OCI-LY3 (cell line): ENCODE measurements around the gene MTCL1.

Experiments
- H2AFZ ChIP-seq: fragments of 200-600, 300-600 bp; shearing (Covaris generic); 2 replicates; pipeline ENCODE4 v1.6.0; 2014; ENCODE audit warnings: antibody characterized with exemption, low read depth, low read length
- H3K27ac ChIP-seq: fragments of 200-600, 300-600 bp; sonication (generic); 2 replicates; pipeline ENCODE4 v1.5.1; 2014; ENCODE audit warnings: mild to moderate bottlenecking, low read length, moderate library complexity, mixed read lengths
- H3K27me3 ChIP-seq: fragments of 200-600, 300-600 bp; sonication (generic); 2 replicates; pipeline ENCODE4 v1.6.1; 2014; ENCODE audit warnings: low read depth, low read length, mixed read lengths
- H3K36me3 ChIP-seq: fragments of 200-600, 300-600 bp; sonication (generic); replicated peaks from 2 replicates; pipeline ENCODE3; 2014; ENCODE audit warnings: low read depth, low read length, mixed read lengths
- H3K4me1 ChIP-seq: fragments of 300-600, 200-600 bp; sonication (generic); 2 replicates; pipeline ENCODE4 v1.6.1; 2014; ENCODE audit warnings: low read length, mixed read lengths
- H3K4me2 ChIP-seq: fragments of 200-600, 300-600 bp; sonication (generic); 2 replicates; pipeline ENCODE4 v1.6.1; 2014; ENCODE audit warnings: low read length, mixed read lengths
- H3K4me3 ChIP-seq: fragments of 300-600, 200-600 bp; sonication (generic); 2 replicates; pipeline ENCODE4 v1.5.1; 2014; ENCODE audit warnings: antibody characterized with exemption, mild to moderate bottlenecking, low read length, moderate library complexity
- H3K79me2 ChIP-seq: fragments of 300-600, 200-600 bp; shearing (Covaris generic); 2 replicates; pipeline ENCODE4 v1.6.1; 2014; ENCODE audit warnings: mild to moderate bottlenecking, low read length, mixed read lengths
- H3K9ac ChIP-seq: fragments of 300-600, 200-600 bp; shearing (Covaris generic); 2 replicates; pipeline ENCODE4 v1.6.0; 2014; ENCODE audit warnings: mild to moderate bottlenecking, low read length, moderate library complexity
- H3K9me3 ChIP-seq: fragments of 200-600, 300-600 bp; shearing (Covaris generic); 2 replicates; pipeline ENCODE4 v1.6.1; 2014; ENCODE audit warnings: low read length, mixed read lengths; ENCODE audit not compliant: insufficient read depth
- H4K20me1 ChIP-seq: fragments of 200-600, 300-600 bp; sonication (generic); 2 replicates; pipeline ENCODE4 v1.6.1; 2016; ENCODE audit warnings: low read length, mixed read lengths; ENCODE audit not compliant: insufficient read depth
- CTCF ChIP-seq: fragments of 200-600, 300-600 bp; sonication (generic); IDR thresholded peaks from 2 replicates; pipeline ENCODE4 v1.5.1; 2014; ENCODE audit warnings: antibody characterized with exemption, low read length, low read depth
- EZH2phosphoT487 ChIP-seq: fragments of 200-600 bp; shearing (Covaris generic); IDR thresholded peaks from 2 replicates; pipeline ENCODE4 v1.6.1; 2018; ENCODE audit warnings: antibody characterized with exemption, mixed run types, low read depth

MTCL1 gene

GRCh38 chr18:8695932-8696517 is 9.3 kb upstream of the MTCL1 start:
- H3K4me2 ChIP-seq: peak overlapping the region; percentile 83
- no peaks in the 10 kb centered on the region for H4K20me1 ChIP-seq
- no peaks in the 10 kb centered on the region for H3K79me2 ChIP-seq
- no peaks in the 10 kb centered on the region for H3K36me3 ChIP-seq
- H3K9ac ChIP-seq: peak overlapping the region; percentile 49
- peak overlapping the region; percentile 89 for H3K27ac ChIP-seq
- H3K9me3 ChIP-seq: no peaks in the 10 kb centered on the region
- TF ChIP-seq CTCF (no peak), EZH2phosphoT487 (no peak)
- no peak overlapping the region for H2AFZ ChIP-seq
- peak overlapping the region; percentile 61 for H3K4me3 ChIP-seq
- no peaks in the 10 kb centered on the region for H3K27me3 ChIP-seq
- peaks cover 19% of the 10 kb centered on the region for H3K4me1 ChIP-seq

- peak; percentile 82 for TF ChIP-seq CTCF
- no peak for TF ChIP-seq EZH2phosphoT487
- Histone ChIP-seq H3K4me1 (peaks cover 19% of the 10 kb centered on the region), H3K27ac (peak overlapping the region; percentile 89), H2AFZ (no peak overlapping the region), H3K9ac (peak overlapping the region; percentile 49), H3K36me3 (no peaks in the 10 kb centered on the region), H3K4me2 (peak overlapping the region; percentile 83), H3K79me2 (no peaks in the 10 kb centered on the region), H3K9me3 (no peaks in the 10 kb centered on the region), H3K4me3 (peak overlapping the region; percentile 61), H3K27me3 (no peaks in the 10 kb centered on the region), H4K20me1 (no peaks in the 10 kb centered on the region)
These were observed 8.6 kb upstream of the MTCL1 start for GRCh38 chr18:8696749-8697211.

- no peaks in the 10 kb centered on the region for H3K79me2 ChIP-seq
- TF ChIP-seq EZH2phosphoT487 (no peak), CTCF (no peak)
- no peaks in the 10 kb centered on the region for H3K36me3 ChIP-seq
- no peak overlapping the region for H3K27ac ChIP-seq
- H3K4me3 ChIP-seq: no peak overlapping the region
- H3K27me3 ChIP-seq: no peaks in the 10 kb centered on the region
- no peak overlapping the region for H3K4me2 ChIP-seq
- H3K9me3 ChIP-seq: no peaks in the 10 kb centered on the region
- no peaks in the 10 kb centered on the region for H4K20me1 ChIP-seq
- no peak overlapping the region for H3K9ac ChIP-seq
- peaks cover 22% of the 10 kb centered on the region for H3K4me1 ChIP-seq
- no peak overlapping the region for H2AFZ ChIP-seq
These were observed 6.2 kb upstream of the MTCL1 start for GRCh38 chr18:8699126-8699525.

DNA sequence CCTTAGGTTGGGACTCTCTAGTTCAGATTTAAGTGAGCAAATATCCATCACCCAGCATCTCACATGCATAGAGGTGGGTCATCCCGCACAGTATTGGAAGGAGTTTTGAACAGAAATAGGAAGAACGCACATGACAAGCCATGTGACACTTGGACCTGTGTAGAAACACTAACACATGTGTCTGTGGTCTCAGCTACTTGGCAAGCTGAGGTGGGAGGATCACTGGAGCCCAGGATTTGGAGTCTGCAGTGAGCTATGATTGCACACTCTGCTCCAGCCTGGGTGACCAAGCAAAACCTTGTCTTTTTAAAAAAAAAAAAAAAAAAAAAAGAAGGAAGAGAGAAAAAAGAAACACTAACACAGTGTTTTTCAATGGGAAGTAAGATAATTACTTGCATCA is 5.4 kb upstream of the MTCL1 start:
- no peak for TF ChIP-seq EZH2phosphoT487
- no peak for TF ChIP-seq CTCF
- Histone ChIP-seq H3K36me3 (no peaks in the 10 kb centered on the region), H2AFZ (no peak overlapping the region), H3K4me3 (no peak overlapping the region), H3K27ac (no peak overlapping the region), H3K4me2 (no peak overlapping the region), H3K27me3 (no peaks in the 10 kb centered on the region), H3K4me1 (peaks cover 25% of the 10 kb centered on the region), H3K9ac (no peak overlapping the region), H3K9me3 (no peaks in the 10 kb centered on the region), H3K79me2 (no peaks in the 10 kb centered on the region), H4K20me1 (no peaks in the 10 kb centered on the region)
